ENCODE measurements around the gene PC. TPM values are rescaled to one million over a fixed set of nuclear protein-coding genes. Genes with fewer than 3 reads are reported as not detected.
"Not testable (repeated sequence)": the region's sequence is repeated elsewhere in the genome, so short reads cannot be mapped to it uniquely, and the experiment has no call there.

The PC gene
- total RNA-seq (10 to 100 TPM in 7 of 9 donors, 1 to 10 TPM in 2; 2.6 to 22.4 (median 13.1) TPM), polyA plus RNA-seq (10 to 100 TPM; 11.7 to 20.3 TPM)
- long read RNA-seq, donor 1, full-length matches to known transcripts, result 3 of 9 reads
- long read RNA-seq, donor 1, partial matches to known transcripts, result 4 of 9 reads
- long read RNA-seq, donor 1, other reads (novel, unspliced or antisense), result 2 of 9 reads
- long read RNA-seq, donor 2, full-length matches to known transcripts, result 1 of 7 reads
- long read RNA-seq, donor 2, partial matches to known transcripts, result 5 of 7 reads
- long read RNA-seq, donor 2, other reads (novel, unspliced or antisense), result 1 of 7 reads
- long read RNA-seq, donor 3, full-length matches to known transcripts, result 8 of 14 reads
- long read RNA-seq, donor 3, partial matches to known transcripts, result 4 of 14 reads
- long read RNA-seq, donor 3, other reads (novel, unspliced or antisense), result 2 of 14 reads

GRCh38 chr11:66958232-66958955 is at the start of gene PC:
Gene PC, minus strand, starts transcription at chr11:66958383. Its CDS starts 86,224 bp downstream, at chr11:66872159.
- ATAC-seq (peak; percentile 98 to 100 (median 100)), DNase-seq (peak; percentile 99 to 100 (median 99))
- WGBS, 4 donors, result 0 to 2% (median 1%) methylated on average over 26 to 74 of the region's 74 CpGs
- peaks cover 0 to 18% (median 12%) of the 10 kb centered on the region in 12 donors for H3K4me1 ChIP-seq
- H3K4me3 ChIP-seq, result peak within 1 kb of the TSS; percentile 45 to 86 (median 72)
- H3K27me3 ChIP-seq, result no peaks in the 10 kb centered on the region
- H3K27ac ChIP-seq, result peak within 1 kb of the TSS in 11 of 12 donors; percentile 57 to 92 (median 78)
- TF ChIP-seq, protein P1, sequence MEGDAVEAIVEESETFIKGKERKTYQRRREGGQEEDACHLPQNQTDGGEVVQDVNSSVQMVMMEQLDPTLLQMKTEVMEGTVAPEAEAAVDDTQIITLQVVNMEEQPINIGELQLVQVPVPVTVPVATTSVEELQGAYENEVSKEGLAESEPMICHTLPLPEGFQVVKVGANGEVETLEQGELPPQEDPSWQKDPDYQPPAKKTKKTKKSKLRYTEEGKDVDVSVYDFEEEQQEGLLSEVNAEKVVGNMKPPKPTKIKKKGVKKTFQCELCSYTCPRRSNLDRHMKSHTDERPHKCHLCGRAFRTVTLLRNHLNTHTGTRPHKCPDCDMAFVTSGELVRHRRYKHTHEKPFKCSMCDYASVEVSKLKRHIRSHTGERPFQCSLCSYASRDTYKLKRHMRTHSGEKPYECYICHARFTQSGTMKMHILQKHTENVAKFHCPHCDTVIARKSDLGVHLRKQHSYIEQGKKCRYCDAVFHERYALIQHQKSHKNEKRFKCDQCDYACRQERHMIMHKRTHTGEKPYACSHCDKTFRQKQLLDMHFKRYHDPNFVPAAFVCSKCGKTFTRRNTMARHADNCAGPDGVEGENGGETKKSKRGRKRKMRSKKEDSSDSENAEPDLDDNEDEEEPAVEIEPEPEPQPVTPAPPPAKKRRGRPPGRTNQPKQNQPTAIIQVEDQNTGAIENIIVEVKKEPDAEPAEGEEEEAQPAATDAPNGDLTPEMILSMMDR (IDR thresholded peaks at IDR 0.05), result no peak
- peak in 1 of 2 donors; percentile 88 for TF ChIP-seq POLR2A (IDR thresholded peaks at IDR 0.05)
- intact Hi-C loops (cut with DNase I), result loop anchor here in 2 of 10 donors (5.0 kb wide), 2 partner anchors 101 to 341 kb away; partner anchors contain the start of genes LRFN4 (in 2 of the 2) and RBM14 (in 1 of the 2)
- H3K36me3 ChIP-seq, result no peaks in the 10 kb centered on the region
- H3K9me3 ChIP-seq, result no peaks in the 10 kb centered on the region

- intact Hi-C loops (cut with DNase I), result no loop called here
- no peak for DNase-seq
- WGBS, 4 donors, result 85 to 95% (median 89%) methylated on average over 7 of the region's 7 CpGs
- no peaks in the 10 kb centered on the region for H3K36me3 ChIP-seq
- TF ChIP-seq, protein P1 (IDR thresholded peaks at IDR 0.05), result no peak
- TF ChIP-seq POLR2A (IDR thresholded peaks at IDR 0.05), result no peak
- no peak overlapping the region for H3K27ac ChIP-seq
- H3K27me3 ChIP-seq, result no peaks in the 10 kb centered on the region
- H3K4me1 ChIP-seq, result no peaks in the 10 kb centered on the region
- H3K9me3 ChIP-seq, result no peaks in the 10 kb centered on the region
- ATAC-seq, result no peak
- H3K4me3 ChIP-seq, result no peak overlapping the region
Observed at GRCh38 chr11:67007126-67007525, 48.9 kb upstream of the PC start.

- DNase-seq (peak in 3 of 5 donors; percentile 21 to 62 (median 42)), ATAC-seq (peak in 3 of 4 donors; percentile 48 to 78 (median 53))
- Histone ChIP-seq H3K4me1 (no peaks in the 10 kb centered on the region), H3K27ac (no peak overlapping the region), H3K36me3 (no peaks in the 10 kb centered on the region), H3K9me3 (no peaks in the 10 kb centered on the region), H3K27me3 (no peaks in the 10 kb centered on the region), H3K4me3 (no peak overlapping the region)
- intact Hi-C loops (cut with DNase I), result no loop called here
- TF ChIP-seq, protein P1 (IDR thresholded peaks at IDR 0.05), result no peak
- no peak for TF ChIP-seq POLR2A (IDR thresholded peaks at IDR 0.05)
- WGBS, 4 donors, result 82 to 92% (median 86%) methylated on average over 14 of the region's 14 CpGs
Observed at GRCh38 chr11:67006029-67006884, 48.1 kb upstream of the PC start.

DNA sequence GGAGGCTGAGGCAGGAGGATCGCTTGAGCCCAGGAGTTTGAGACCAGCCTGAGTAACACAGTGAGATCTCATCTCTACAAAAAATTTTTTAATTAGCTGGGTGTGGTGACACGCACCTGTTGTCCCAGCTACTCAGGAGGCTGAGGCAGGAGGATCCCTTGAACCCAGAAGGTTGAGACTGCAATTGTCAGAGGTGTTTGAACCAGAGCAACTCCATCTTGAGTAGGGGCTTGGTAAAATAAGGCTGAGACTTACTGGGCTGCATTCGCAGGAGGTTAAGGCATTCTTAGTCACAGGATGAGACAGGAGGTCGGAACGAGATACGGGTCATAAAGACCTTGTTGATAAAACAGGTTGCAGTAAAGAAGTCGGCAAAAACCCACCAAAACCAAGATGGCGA is 47.0 kb upstream of the PC start:
- intact Hi-C loops (cut with DNase I); H3K9me3 ChIP-seq; H3K36me3 ChIP-seq; H3K4me3 ChIP-seq; H3K4me1 ChIP-seq; DNase-seq; ATAC-seq; H3K27ac ChIP-seq; H3K27me3 ChIP-seq: not testable (repeated sequence)
- 93 to 97% (median 95%) methylated on average over 8 of the region's 8 CpGs for WGBS, 4 donors

All from heart left ventricle (tissue), 16 donors.